ENCODE data around the gene S1PR2.
"Not testable (repeated sequence)": the region's sequence is repeated elsewhere in the genome, so short reads cannot be mapped to it uniquely, and the experiment has no call there.

Gene S1PR2

GRCh38 chr19:10219678-10220077 is 11.5 kb downstream of the S1PR2 start:
- peaks cover 12% of the 10 kb centered on the region for H3K36me3 Mint-ChIP-seq
- ATAC-seq, result peak; percentile 86
- no peaks in the 10 kb centered on the region for H3K9me3 Mint-ChIP-seq
- no peaks in the 10 kb centered on the region for H3K27me3 Mint-ChIP-seq
- H3K27ac Mint-ChIP-seq, result peak overlapping the region; percentile 30
- H3K4me1 Mint-ChIP-seq, result peaks cover 39% of the 10 kb centered on the region
- no peak overlapping the region for H3K4me3 Mint-ChIP-seq

- H3K36me3 Mint-ChIP-seq, result no peaks in the 10 kb centered on the region
- H3K27ac Mint-ChIP-seq, result no peak overlapping the region
- ATAC-seq, result no peak
- H3K4me3 Mint-ChIP-seq, result no peak overlapping the region
- H3K9me3 Mint-ChIP-seq, result no peaks in the 10 kb centered on the region
- no peaks in the 10 kb centered on the region for H3K27me3 Mint-ChIP-seq
- peaks cover 32% of the 10 kb centered on the region for H3K4me1 Mint-ChIP-seq
Measured at GRCh38 chr19:10217085-10217484, 14.0 kb downstream of the S1PR2 start.

GRCh38 chr19:10214784-10215183 is 16.3 kb downstream of the S1PR2 start:
- no peak for ATAC-seq
- Mint-ChIP-seq H3K4me3 (no peak overlapping the region), H3K36me3 (no peaks in the 10 kb centered on the region), H3K27me3 (no peaks in the 10 kb centered on the region), H3K27ac (no peak overlapping the region), H3K4me1 (peaks cover 12% of the 10 kb centered on the region), H3K9me3 (no peaks in the 10 kb centered on the region)

- Mint-ChIP-seq H3K9me3 (peaks cover 3% of the 10 kb centered on the region), H3K36me3 (no peaks in the 10 kb centered on the region), H3K27ac (no peak overlapping the region), H3K4me1 (no peaks in the 10 kb centered on the region), H3K4me3 (no peak overlapping the region), H3K27me3 (no peaks in the 10 kb centered on the region)
- ATAC-seq, result no peak
Measured at GRCh38 chr19:10211691-10212090, 19.4 kb downstream of the S1PR2 start.

- Mint-ChIP-seq H3K27ac (no peak overlapping the region), H3K36me3 (no peaks in the 10 kb centered on the region)
- no peak for ATAC-seq
Measured at GRCh38 chr19:10211061-10211460, 20.1 kb downstream of the S1PR2 start.

GRCh38 chr19:10209315-10209714 is 21.8 kb downstream of the S1PR2 start:
- Mint-ChIP-seq H3K9me3 (peaks cover 3% of the 10 kb centered on the region), H3K36me3 (no peaks in the 10 kb centered on the region), H3K27me3 (no peaks in the 10 kb centered on the region), H3K4me3 (no peak overlapping the region), H3K4me1 (peaks cover 7% of the 10 kb centered on the region), H3K27ac (no peak overlapping the region)
- no peak for ATAC-seq

More at GRCh38 chr19:10211061-10211460, 20.1 kb downstream of the S1PR2 start:
- H3K9me3 Mint-ChIP-seq, result peaks cover 3% of the 10 kb centered on the region
- no peaks in the 10 kb centered on the region for H3K4me1 Mint-ChIP-seq
- H3K27me3 Mint-ChIP-seq, result no peaks in the 10 kb centered on the region
- no peak overlapping the region for H3K4me3 Mint-ChIP-seq

GRCh38 chr19:10207026-10207425 is 24.1 kb downstream of the S1PR2 start:
- H3K36me3 Mint-ChIP-seq, result no peaks in the 10 kb centered on the region
- no peak for ATAC-seq
- H3K4me1 Mint-ChIP-seq, result peaks cover 7% of the 10 kb centered on the region
- H3K27ac Mint-ChIP-seq, result no peak overlapping the region
- H3K9me3 Mint-ChIP-seq, result peaks cover 3% of the 10 kb centered on the region
- H3K4me3 Mint-ChIP-seq, result no peak overlapping the region
- no peaks in the 10 kb centered on the region for H3K27me3 Mint-ChIP-seq

- no peaks in the 10 kb centered on the region for H3K36me3 Mint-ChIP-seq
- H3K4me3 Mint-ChIP-seq, result no peak overlapping the region
- no peak overlapping the region for H3K27ac Mint-ChIP-seq
- peaks cover 3% of the 10 kb centered on the region for H3K9me3 Mint-ChIP-seq
- no peaks in the 10 kb centered on the region for H3K27me3 Mint-ChIP-seq
- H3K4me1 Mint-ChIP-seq, result peaks cover 7% of the 10 kb centered on the region
- ATAC-seq, result no peak
Measured at GRCh38 chr19:10206226-10206885, 24.8 kb downstream of the S1PR2 start.

- no peak for ATAC-seq
- H3K27ac Mint-ChIP-seq, result no peak overlapping the region
- no peaks in the 10 kb centered on the region for H3K36me3 Mint-ChIP-seq
- peaks cover 3% of the 10 kb centered on the region for H3K9me3 Mint-ChIP-seq
- H3K27me3 Mint-ChIP-seq, result no peaks in the 10 kb centered on the region
- no peak overlapping the region for H3K4me3 Mint-ChIP-seq
- peaks cover 7% of the 10 kb centered on the region for H3K4me1 Mint-ChIP-seq
Measured at GRCh38 chr19:10205636-10206035, 25.5 kb downstream of the S1PR2 start.

GRCh38 chr19:10203686-10204085 is 27.4 kb downstream of the S1PR2 start:
- Mint-ChIP-seq H3K27me3 (no peaks in the 10 kb centered on the region), H3K4me3 (no peak overlapping the region), H3K4me1 (peaks cover 12% of the 10 kb centered on the region), H3K27ac (no peak overlapping the region), H3K9me3 (peaks cover 3% of the 10 kb centered on the region), H3K36me3 (no peaks in the 10 kb centered on the region)
- no peak for ATAC-seq

GRCh38 chr19:10201176-10201575 is 30.0 kb downstream of the S1PR2 start:
- ATAC-seq, result no peak
- peaks cover 5% of the 10 kb centered on the region for H3K9me3 Mint-ChIP-seq
- H3K27me3 Mint-ChIP-seq, result no peaks in the 10 kb centered on the region
- no peak overlapping the region for H3K4me3 Mint-ChIP-seq
- H3K36me3 Mint-ChIP-seq, result no peaks in the 10 kb centered on the region
- H3K4me1 Mint-ChIP-seq, result peaks cover 29% of the 10 kb centered on the region
- H3K27ac Mint-ChIP-seq, result no peak overlapping the region

GRCh38 chr19:10200101-10200500 is 31.0 kb downstream of the S1PR2 start:
- H3K9me3 Mint-ChIP-seq, H3K27me3 Mint-ChIP-seq, H3K36me3 Mint-ChIP-seq, ATAC-seq, H3K4me3 Mint-ChIP-seq: not testable (repeated sequence)
- H3K27ac Mint-ChIP-seq, result peak overlapping the region; percentile 34
- peaks cover 33% of the 10 kb centered on the region for H3K4me1 Mint-ChIP-seq

- Mint-ChIP-seq H3K4me3 (peak overlapping the region; percentile 2), H3K4me1 (peaks cover 34% of the 10 kb centered on the region), H3K27ac (peak overlapping the region; percentile 34)
- H3K27me3 Mint-ChIP-seq, ATAC-seq, H3K9me3 Mint-ChIP-seq, H3K36me3 Mint-ChIP-seq: not testable (repeated sequence)
Measured at GRCh38 chr19:10198889-10199644, 32.1 kb downstream of the S1PR2 start.

- Mint-ChIP-seq H3K4me3 (peak overlapping the region; percentile 99), H3K27me3 (no peaks in the 10 kb centered on the region), H3K4me1 (peaks cover 47% of the 10 kb centered on the region), H3K9me3 (peaks cover 5% of the 10 kb centered on the region), H3K36me3 (no peaks in the 10 kb centered on the region), H3K27ac (peak overlapping the region; percentile 85)
- no peak for ATAC-seq
Measured at GRCh38 chr19:10195199-10195519, 36.0 kb downstream of the S1PR2 start.

GRCh38 chr19:10194500-10195198 is 36.5 kb downstream of the S1PR2 start, which contains the start of gene DNMT1:
Gene DNMT1 (minus strand): TSS chr19:10194953. CDS start chr19:10194899, 54 bp downstream.
- H3K4me3 Mint-ChIP-seq, result peak within 1 kb of the TSS; percentile 99
- H3K4me1 Mint-ChIP-seq, result peaks cover 52% of the 10 kb centered on the region
- no peaks in the 10 kb centered on the region for H3K27me3 Mint-ChIP-seq
- peak within 1 kb of the TSS; percentile 85 for H3K27ac Mint-ChIP-seq
- peak; percentile 97 for ATAC-seq
- H3K36me3 Mint-ChIP-seq, result peaks cover 4% of the 10 kb centered on the region
- H3K9me3 Mint-ChIP-seq, result peaks cover 5% of the 10 kb centered on the region
